NCI-H187 (cell line): ENCODE data around the gene PKLR.
A peak's percentile ranks its signal among the peaks of the same experiment; 100 is the strongest.
"Not testable (repeated sequence)": the region's sequence is repeated elsewhere in the genome, so short reads cannot be mapped to it uniquely, and the experiment has no call there.

ENCODE experiments used
- DNase-seq, 2 experiments: peaks; one replicate each; lab custom pipeline; 2025; lab: John Stamatoyannopoulos, UW

PKLR gene

GRCh38 chr1:155301342-155301841 is at the start of gene PKLR:
Gene PKLR, minus strand, starts transcription at chr1:155301438. Its CDS starts 43 bp downstream, at chr1:155301395.
- no peak for DNase-seq

- DNase-seq = no peak
These were observed 41.6 kb upstream of the PKLR start for GRCh38 chr1:155342842-155343241.

- DNase-seq = no peak
These were observed 38.4 kb upstream of the PKLR start for GRCh38 chr1:155339515-155340097.

GRCh38 chr1:155334962-155335361 is 33.7 kb upstream of the PKLR start:
- no peak for DNase-seq

- no peak for DNase-seq
These were observed 28.9 kb upstream of the PKLR start for GRCh38 chr1:155329980-155330598.

- not testable (repeated sequence) for DNase-seq
These were observed 27.6 kb upstream of the PKLR start for GRCh38 chr1:155328856-155329255.

GRCh38 chr1:155327981-155328380 is 26.7 kb upstream of the PKLR start:
- no peak for DNase-seq

GRCh38 chr1:155326631-155327037 is 25.4 kb upstream of the PKLR start:
- DNase-seq = no peak

- no peak for DNase-seq
These were observed 24.8 kb upstream of the PKLR start for GRCh38 chr1:155326020-155326526.

GRCh38 chr1:155325603-155325893 is 24.3 kb upstream of the PKLR start:
- DNase-seq = no peak

- DNase-seq = peak; percentile 67 to 80
These were observed 23.7 kb upstream of the PKLR start for GRCh38 chr1:155324717-155325602.

GRCh38 chr1:155324037-155324716 is 22.9 kb upstream of the PKLR start:
- peak; percentile 88 to 97 for DNase-seq

GRCh38 chr1:155323729-155324036 is 22.4 kb upstream of the PKLR start:
- DNase-seq = peak; percentile 78 to 88

GRCh38 chr1:155322953-155323728 is 21.9 kb upstream of the PKLR start:
- peak; percentile 91 to 96 for DNase-seq

GRCh38 chr1:155322571-155322952 is 21.3 kb upstream of the PKLR start:
- no peak for DNase-seq

GRCh38 chr1:155321639-155322503 is 20.6 kb upstream of the PKLR start:
- DNase-seq = no peak

- peak; percentile 92 to 93 for DNase-seq
These were observed 19.7 kb upstream of the PKLR start, which contains the start of gene RUSC1 for GRCh38 chr1:155320661-155321617. Gene RUSC1, plus strand, starts transcription at chr1:155320894. Its CDS starts 880 bp downstream, at chr1:155321774.

GRCh38 chr1:155320252-155320651 is 19.0 kb upstream of the PKLR start:
- no peak for DNase-seq

GRCh38 chr1:155319536-155319935 is 18.3 kb upstream of the PKLR start:
- DNase-seq = no peak
